Body of pancreas (tissue), 4 donors: Measurements from ENCODE around the gene RGSL1. TPM values are rescaled to one million over a fixed set of nuclear protein-coding genes. Genes with fewer than 3 reads are reported as not detected.
"Not testable (repeated sequence)": the region's sequence is repeated elsewhere in the genome, so short reads cannot be mapped to it uniquely, and the experiment has no call there.

Experiments
- ATAC-seq: fragments of 150-250 bp; one replicate; pipeline ENCODE4 v1.9.1; 2016
- DNase-seq, 4 donors: peaks; one replicate each; pipeline ENCODE4 v3.0.0-alpha.2; 2019
- H3K27ac ChIP-seq, 4 donors: fragments of 200-600 bp; sonication (generic); 1 replicate in 3 of 4; 2 replicates in 1 of 4; pipeline versions ENCODE4 v1.5.1 to v1.6.1; 2016 to 2019; ENCODE audit warnings: mild to moderate bottlenecking in 1 of 4, mixed read lengths in 1 of 4, moderate library complexity in 1 of 4
- H3K27me3 ChIP-seq, 2 donors: fragments of 200-600 bp; sonication (generic); one replicate each; pipeline ENCODE4 v1.6.0; 2016; ENCODE audit warnings: mild to moderate bottlenecking in 1 of 2
- H3K36me3 ChIP-seq, 2 donors: fragments of 200-600 bp; sonication (generic); replicated peaks in 1 of 2; 2 replicates each; pipeline ENCODE4 v1.5.1; 2016; ENCODE audit warnings: low read depth in 2 of 2; ENCODE audit not compliant: insufficient read depth in 1 of 2
- H3K4me1 ChIP-seq: fragments of 200-600 bp; sonication (generic); one replicate; pipeline ENCODE4 v1.6.0; 2016
- H3K4me3 ChIP-seq, 2 donors: fragments of 200-600 bp; sonication (generic); 1 replicate in 1 of 2; 2 replicates in 1 of 2; pipeline ENCODE4 v1.5.1; 2016 to 2019
- H3K9me3 ChIP-seq, 3 donors: fragments of 200-600 bp; sonication (generic); 1 replicate in 2 of 3; 2 replicates in 1 of 3; pipeline ENCODE4 v1.5.1; 2016
- POLR2A ChIP-seq, 3 donors: fragments of 450-650 bp; IDR thresholded peaks; one replicate each; pipeline ENCODE4 v1.6.1; 2016; ENCODE audit warnings: antibody characterized with exemption in 3 of 3, mild to moderate bottlenecking in 2 of 3
- WGBS, 2 donors: methylation state at CpG; one replicate each; pipeline ENCODE4 v1.1.5; 2017; 5-methylcytosine and 5-hydroxymethylcytosine counted together
- intact Hi-C: fragments of 100-400 bp; cut with DNase I; formaldehyde crosslinking; loops from one replicate; pipeline ENCODE4 v1.15.1; 2023
- total RNA-seq, 2 donors: library from RNA; depleted of rRNA; stranded (reverse); fragments of >200 nt; gene quantifications; one replicate each; pipeline ENCODE4 v1.1.0, GENCODE V29; 2016
- TF ChIP-seq, protein P1 (sequence below), 7 experiments: fragments of 450-650 bp in 4 of 7; fragments of 200-600 bp in 3 of 7; sonication (generic) in 3 of 7; IDR thresholded peaks; one replicate each; pipeline ENCODE4 v1.5.1; 2016 to 2019; ENCODE audit warnings: antibody characterized with exemption in 7 of 7

RGSL1 gene
- total RNA-seq, 2 donors from 2014 or later, result not detected

DNA sequence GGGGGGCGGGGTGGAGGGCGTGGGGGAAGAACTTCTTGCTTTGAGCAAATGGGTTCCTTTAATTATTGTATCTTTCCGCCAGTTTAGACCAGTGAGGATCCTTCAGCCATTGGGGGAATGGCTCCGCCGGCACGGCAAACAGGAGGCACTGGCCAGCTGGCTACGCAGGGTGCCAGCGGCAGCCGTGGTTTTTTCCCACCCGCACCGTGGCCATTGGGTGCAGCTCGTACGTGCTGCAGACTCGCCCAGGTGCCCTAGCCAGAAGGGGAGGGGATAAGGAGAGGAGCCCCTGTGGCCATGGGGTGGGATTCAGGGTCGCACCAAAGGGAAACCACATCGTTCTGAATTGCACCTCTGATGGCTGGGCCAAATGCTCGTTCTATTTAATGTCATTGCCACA lies 65.6 kb downstream of the RGSL1 start:
- ATAC-seq, result no peak
- no peak for DNase-seq
- no peak overlapping the region for H3K4me3 ChIP-seq
- H3K4me1 ChIP-seq, result no peaks in the 10 kb centered on the region
- 75 to 76% methylated on average over 17 of the region's 17 CpGs for WGBS, 2 donors
- TF ChIP-seq POLR2A (IDR thresholded peaks at IDR 0.05), result no peak
- TF ChIP-seq, protein P1, sequence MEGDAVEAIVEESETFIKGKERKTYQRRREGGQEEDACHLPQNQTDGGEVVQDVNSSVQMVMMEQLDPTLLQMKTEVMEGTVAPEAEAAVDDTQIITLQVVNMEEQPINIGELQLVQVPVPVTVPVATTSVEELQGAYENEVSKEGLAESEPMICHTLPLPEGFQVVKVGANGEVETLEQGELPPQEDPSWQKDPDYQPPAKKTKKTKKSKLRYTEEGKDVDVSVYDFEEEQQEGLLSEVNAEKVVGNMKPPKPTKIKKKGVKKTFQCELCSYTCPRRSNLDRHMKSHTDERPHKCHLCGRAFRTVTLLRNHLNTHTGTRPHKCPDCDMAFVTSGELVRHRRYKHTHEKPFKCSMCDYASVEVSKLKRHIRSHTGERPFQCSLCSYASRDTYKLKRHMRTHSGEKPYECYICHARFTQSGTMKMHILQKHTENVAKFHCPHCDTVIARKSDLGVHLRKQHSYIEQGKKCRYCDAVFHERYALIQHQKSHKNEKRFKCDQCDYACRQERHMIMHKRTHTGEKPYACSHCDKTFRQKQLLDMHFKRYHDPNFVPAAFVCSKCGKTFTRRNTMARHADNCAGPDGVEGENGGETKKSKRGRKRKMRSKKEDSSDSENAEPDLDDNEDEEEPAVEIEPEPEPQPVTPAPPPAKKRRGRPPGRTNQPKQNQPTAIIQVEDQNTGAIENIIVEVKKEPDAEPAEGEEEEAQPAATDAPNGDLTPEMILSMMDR (IDR thresholded peaks at IDR 0.05), result no peak
- peaks cover 0 to 4% of the 10 kb centered on the region in 2 donors for H3K27me3 ChIP-seq
- intact Hi-C loops, result no loop called here
- peaks cover 0 to 6% (median 0%) of the 10 kb centered on the region in 3 donors for H3K9me3 ChIP-seq
- H3K36me3 ChIP-seq, result no peaks in the 10 kb centered on the region
- no peak overlapping the region for H3K27ac ChIP-seq

DNA sequence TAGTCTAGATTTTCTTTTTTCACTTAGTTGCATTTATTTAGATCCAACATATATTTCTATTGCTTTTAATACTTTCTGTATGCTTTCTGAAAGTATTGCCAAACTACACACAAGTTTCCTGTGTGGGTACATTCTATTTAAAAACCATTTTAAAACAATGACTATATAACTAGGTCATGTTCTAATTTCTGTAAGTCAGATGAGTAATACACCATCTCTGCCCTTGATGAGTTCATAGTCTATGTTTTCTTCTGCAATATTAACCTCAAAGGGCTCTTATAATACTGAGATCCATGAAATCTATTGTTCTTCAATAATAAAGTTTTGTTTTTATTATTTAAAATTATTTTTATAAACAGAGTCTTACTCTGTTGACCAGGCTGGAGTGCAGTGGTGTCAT lies 70.8 kb downstream of the RGSL1 start:
- ATAC-seq, result no peak
- no peak for DNase-seq
- TF ChIP-seq, protein P1 (IDR thresholded peaks at IDR 0.05), result no peak
- no peak for TF ChIP-seq POLR2A (IDR thresholded peaks at IDR 0.05)

DNA sequence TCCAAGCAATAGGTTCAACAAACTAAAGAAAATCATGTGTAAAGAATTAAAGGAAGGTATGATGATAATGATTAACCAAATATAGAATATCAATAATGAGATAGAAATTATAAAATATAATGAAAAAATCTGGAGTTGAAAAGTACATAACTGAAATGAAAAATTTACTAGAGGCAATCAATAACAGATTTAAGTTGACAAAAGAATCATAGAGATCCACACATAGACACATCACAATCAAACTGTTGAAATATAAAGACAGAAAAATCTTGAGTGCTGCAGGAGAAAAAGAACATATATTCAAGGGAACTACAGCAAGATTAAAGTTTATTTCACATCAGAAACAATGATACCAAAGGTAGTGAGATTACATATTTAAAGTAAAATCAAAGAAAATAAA lies 75.4 kb downstream of the RGSL1 start:
- Histone ChIP-seq H3K36me3 (no peaks in the 10 kb centered on the region), H3K4me3 (no peak overlapping the region), H3K27ac (no peak overlapping the region), H3K27me3 (peaks cover 0 to under 1% of the 10 kb centered on the region in 2 donors), H3K4me1 (no peaks in the 10 kb centered on the region), H3K9me3 (no peaks in the 10 kb centered on the region)
- TF ChIP-seq POLR2A (IDR thresholded peaks at IDR 0.05), result no peak
- TF ChIP-seq, protein P1 (IDR thresholded peaks at IDR 0.05), result no peak
- no peak for ATAC-seq
- intact Hi-C loops, result no loop called here
- DNase-seq, result no peak

More for the DNA sequence above, 70.8 kb downstream of the RGSL1 start:
- no peaks in the 10 kb centered on the region for H3K36me3 ChIP-seq
- H3K4me1 ChIP-seq, result no peaks in the 10 kb centered on the region
- no peak overlapping the region for H3K27ac ChIP-seq
- intact Hi-C loops, result no loop called here
- peaks cover 0 to 4% of the 10 kb centered on the region in 2 donors for H3K27me3 ChIP-seq
- H3K9me3 ChIP-seq, result peaks cover 0 to 6% (median 0%) of the 10 kb centered on the region in 3 donors
- no peak overlapping the region for H3K4me3 ChIP-seq

DNA sequence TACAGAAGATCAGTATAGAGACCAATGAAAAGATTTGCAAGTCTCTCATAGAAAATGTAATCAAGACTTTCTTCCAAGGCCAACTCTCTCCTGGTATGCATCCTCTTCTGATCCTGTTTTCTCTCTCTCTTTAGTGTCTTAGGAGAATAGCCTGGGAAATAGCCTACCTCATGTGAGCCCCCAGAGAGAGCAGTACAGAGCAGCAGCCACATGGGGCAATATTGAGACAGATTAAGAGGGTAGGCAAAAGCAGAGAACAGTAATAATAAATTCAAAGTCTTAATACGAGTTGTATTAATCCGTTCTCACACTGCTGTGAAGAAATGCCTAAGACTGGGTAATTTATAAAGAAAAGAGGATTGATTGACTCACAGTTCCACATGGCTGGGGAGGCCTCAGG lies 77.7 kb downstream of the RGSL1 start:
- ATAC-seq, result no peak
- DNase-seq, result no peak
- TF ChIP-seq, protein P1 (IDR thresholded peaks at IDR 0.05), result no peak
- TF ChIP-seq POLR2A (IDR thresholded peaks at IDR 0.05), result no peak
- H3K27me3 ChIP-seq, result no peaks in the 10 kb centered on the region
- H3K27ac ChIP-seq, result no peak overlapping the region
- no peaks in the 10 kb centered on the region for H3K4me1 ChIP-seq
- no peaks in the 10 kb centered on the region for H3K9me3 ChIP-seq
- no peak overlapping the region for H3K4me3 ChIP-seq
- no peaks in the 10 kb centered on the region for H3K36me3 ChIP-seq
- WGBS, 2 donors, result 57 to 69% methylated on average over 2 of the region's 2 CpGs
- intact Hi-C loops, result no loop called here

DNA sequence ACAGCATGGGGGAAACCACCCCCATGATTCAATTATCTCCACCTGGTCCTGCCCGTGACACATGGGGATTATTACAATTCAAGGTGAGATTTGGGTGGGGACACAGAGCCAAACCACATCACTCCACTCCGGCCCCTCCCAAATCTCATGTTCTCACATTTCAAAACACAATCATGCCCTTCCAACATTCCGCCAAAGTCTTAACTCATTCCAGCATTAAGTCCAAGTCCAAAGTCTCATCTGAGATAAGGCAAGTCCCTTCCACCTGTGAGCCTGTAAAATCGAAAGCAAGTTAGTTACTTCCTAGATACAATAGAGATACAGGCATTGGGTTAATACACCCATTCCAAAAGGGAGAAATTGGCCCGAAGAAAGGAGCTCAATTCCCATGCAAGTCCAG lies 78.3 kb downstream of the RGSL1 start:
- H3K4me3 ChIP-seq, intact Hi-C loops, H3K4me1 ChIP-seq, ATAC-seq, DNase-seq, H3K9me3 ChIP-seq, H3K27ac ChIP-seq, H3K27me3 ChIP-seq, H3K36me3 ChIP-seq: not testable (repeated sequence)
- 63 to 73% methylated on average over 5 of the region's 5 CpGs for WGBS, 2 donors
